ENCODE data around the gene RPL41.

The RPL41 gene

DNA sequence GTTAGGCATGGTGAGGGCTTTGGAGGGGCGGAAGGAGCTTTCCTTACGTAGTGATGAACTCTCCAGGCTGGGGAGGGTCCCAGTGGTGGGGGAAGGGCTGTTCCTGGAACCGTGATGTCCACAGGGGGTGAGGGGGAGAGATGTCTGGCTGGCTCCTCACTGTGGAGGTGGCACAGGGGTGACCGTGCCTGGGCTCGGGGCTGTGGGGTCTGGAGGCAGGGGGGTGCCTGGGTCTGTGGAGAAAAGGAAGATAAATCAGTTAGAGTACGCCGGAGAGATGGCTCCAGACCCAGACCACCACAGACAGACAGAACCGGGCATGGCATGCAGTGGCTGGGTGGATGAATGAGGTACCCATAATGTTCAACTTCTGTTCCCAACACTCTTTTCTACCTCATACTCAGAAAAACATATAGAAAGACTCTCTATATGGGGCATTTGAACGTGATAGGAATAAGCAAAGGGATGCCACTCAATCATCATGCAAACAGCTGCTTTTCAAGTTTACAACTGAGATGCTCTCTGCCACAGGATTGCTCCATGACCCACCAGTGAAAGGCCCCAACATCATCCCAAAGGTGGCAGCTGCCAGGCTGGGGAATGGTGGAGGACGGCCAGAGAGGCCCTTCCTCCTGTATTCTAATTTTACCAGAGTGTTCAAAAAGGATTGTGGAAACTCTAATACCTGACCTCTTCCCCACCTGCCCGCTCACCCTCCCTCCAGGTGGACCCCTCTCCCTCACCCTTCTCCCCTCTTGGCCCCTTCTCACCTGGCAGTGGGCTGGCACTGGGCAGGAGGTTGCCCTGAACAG, 47.3 kb downstream of the RPL41 start:
- no peak overlapping the region for H3K4me3 ChIP-seq (ENCODE audit: low read depth, low read length)
- no peak for TF ChIP-seq CTCF (IDR thresholded peaks at IDR 0.05; ENCODE audit: borderline replicate concordance, insufficient read depth, low read depth, low read length)

DNA sequence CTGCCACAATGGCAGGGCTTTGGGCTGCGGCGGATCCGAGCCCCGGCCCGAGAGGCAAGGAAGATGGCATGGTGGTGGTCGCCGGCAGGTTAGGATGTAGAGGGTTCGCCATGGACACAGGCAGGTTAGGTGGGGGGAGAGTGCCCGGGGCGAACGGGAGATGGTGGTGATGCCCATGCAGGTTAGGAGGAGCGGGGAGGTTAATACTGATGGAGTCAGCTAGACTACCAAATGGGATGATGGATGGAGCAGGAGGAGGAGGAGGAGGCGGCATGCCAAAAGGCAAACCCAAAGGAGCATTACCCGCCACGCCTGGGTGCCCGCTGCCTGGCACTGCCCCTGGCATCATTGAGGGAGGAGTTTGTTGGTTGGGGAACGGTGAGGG, 47.9 kb downstream of the RPL41 start:
- H3K4me3 ChIP-seq (ENCODE audit: low read depth, low read length): no peak overlapping the region
- no peak for TF ChIP-seq CTCF (IDR thresholded peaks at IDR 0.05; ENCODE audit: borderline replicate concordance, insufficient read depth, low read depth, low read length)

DNA sequence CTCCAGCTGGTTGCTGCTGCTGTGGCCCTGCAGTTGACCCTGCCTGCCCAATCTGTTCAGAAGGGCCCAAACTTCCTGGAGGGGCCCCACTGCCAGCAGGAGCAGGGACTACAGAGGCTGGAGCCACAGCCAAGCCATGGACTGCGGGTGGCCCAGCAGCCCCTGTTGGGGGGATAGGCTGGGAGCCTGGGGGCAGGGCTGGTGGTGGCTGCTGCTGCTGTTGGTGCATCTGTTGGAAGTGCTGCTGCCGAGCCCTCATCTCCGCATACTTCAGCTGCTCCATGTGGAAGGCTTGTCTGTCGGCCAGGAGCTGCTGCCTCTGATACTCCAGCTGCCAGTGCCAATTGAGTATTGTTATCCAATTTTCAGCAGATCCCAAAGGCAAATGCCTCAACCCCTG, 48.9 kb downstream of the RPL41 start:
- TF ChIP-seq CTCF (IDR thresholded peaks at IDR 0.05; ENCODE audit: borderline replicate concordance, insufficient read depth, low read depth, low read length): no peak
- H3K4me3 ChIP-seq (ENCODE audit: low read depth, low read length): no peak overlapping the region

All from GM12875 (cell line).